Measurements from ENCODE around the gene FNIP1.

Gene FNIP1

DNA sequence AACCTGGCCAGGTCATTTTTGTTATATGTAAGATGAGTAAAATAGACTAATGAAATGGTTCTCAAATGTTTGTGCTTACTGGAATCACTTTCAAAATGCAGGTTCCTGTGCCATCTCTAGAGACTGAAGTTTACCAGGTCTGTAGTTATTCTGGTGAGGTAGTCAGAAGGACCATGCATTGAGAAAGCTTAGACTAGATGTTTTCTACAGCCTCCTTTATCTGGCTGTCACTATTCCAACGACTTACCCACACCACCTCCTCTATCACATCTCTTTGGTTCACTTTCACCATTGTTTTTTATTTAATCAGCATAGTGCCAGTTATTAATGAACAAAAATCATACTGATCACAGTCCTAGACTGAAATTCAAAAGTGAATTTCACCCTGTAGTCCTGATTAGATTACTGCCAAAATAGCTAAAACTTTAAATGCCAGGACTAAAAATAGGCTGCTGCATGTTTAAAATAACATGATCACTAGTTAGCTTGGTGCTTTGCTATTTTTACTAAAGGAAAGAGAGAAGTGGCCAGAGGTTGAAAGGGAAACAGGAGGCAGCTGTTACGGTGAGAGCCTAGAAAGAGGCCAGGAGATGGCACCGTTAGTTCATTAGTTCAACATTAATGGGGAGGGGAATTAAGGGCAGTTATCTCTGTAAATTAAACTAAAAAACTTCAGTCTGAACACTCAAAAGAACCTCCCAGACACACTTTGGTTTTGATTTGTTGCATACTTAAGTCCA, 13.9 kb upstream of the FNIP1 start:
- TF ChIP-seq POLR2A (IDR thresholded peaks at IDR 0.05; ENCODE audit: low read depth, low read length) (no peak), TAF1 (IDR thresholded peaks at IDR 0.05; ENCODE audit: borderline replicate concordance, low read depth, low read length) (no peak), POLR2AphosphoS5 (IDR thresholded peaks at IDR 0.05; ENCODE audit: low read depth, low read length) (no peak)
- FAIRE-seq = no peak
- DNase-seq (ENCODE audit: insufficient read length) = peak; percentile 16

- DNase-seq (ENCODE audit: insufficient read length) (peak; percentile 18), FAIRE-seq (peak; percentile 54)
- no peak for TF ChIP-seq TAF1 (IDR thresholded peaks at IDR 0.05; ENCODE audit: borderline replicate concordance, low read depth, low read length)
- no peak for TF ChIP-seq POLR2AphosphoS5 (IDR thresholded peaks at IDR 0.05; ENCODE audit: low read depth, low read length)
- no peak for TF ChIP-seq POLR2A (IDR thresholded peaks at IDR 0.05; ENCODE audit: low read depth, low read length)
These were observed 681 bp downstream of the FNIP1 start for GRCh38 chr5:131795879-131796792.

DNA sequence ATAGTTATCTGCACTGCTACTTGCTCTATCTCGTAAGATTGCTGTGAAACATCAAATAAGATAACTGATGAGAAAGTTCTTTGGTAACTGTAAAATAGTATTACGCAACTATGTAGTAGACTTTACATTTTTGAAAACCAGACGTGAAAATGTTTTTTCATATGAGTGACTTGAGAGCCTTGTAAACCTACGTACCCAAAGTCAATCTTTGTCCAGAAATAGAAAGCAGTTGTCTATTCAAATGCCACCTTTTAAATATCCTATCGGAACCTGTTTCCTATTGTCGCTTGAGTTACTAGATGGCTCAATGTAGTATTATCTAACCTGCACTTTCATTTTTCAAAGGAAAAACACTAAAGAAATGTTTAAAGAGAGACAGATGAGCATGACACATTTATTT, 1.6 kb downstream of the FNIP1 start:
- TF ChIP-seq TAF1 (IDR thresholded peaks at IDR 0.05; ENCODE audit: borderline replicate concordance, low read depth, low read length) (no peak), POLR2AphosphoS5 (IDR thresholded peaks at IDR 0.05; ENCODE audit: low read depth, low read length) (no peak), POLR2A (IDR thresholded peaks at IDR 0.05; ENCODE audit: low read depth, low read length) (no peak)
- no peak for FAIRE-seq
- DNase-seq (ENCODE audit: insufficient read length) = no peak

DNA sequence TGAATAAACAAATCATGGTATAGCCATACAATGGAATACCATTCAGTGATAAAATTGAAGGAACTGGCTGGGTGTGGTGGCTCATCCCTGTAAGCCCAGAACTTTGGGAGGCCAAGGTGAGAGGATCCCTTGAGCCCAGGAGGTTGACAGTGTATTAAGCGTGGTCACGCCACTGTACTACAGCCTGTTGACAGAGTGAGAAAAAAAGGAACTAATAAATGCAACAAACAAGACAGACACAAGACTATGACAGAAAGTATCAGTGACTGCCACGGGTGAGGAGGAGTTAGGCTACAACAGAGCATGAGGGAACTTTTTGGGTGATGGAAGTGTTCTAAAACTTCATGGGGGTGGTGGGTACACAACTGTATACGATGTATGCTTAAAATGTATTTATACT, 2.2 kb downstream of the FNIP1 start:
- DNase-seq (ENCODE audit: insufficient read length) (peak; percentile 15), FAIRE-seq (peak; percentile 38)
- TF ChIP-seq POLR2AphosphoS5 (IDR thresholded peaks at IDR 0.05; ENCODE audit: low read depth, low read length) (no peak), POLR2A (IDR thresholded peaks at IDR 0.05; ENCODE audit: low read depth, low read length) (no peak), TAF1 (IDR thresholded peaks at IDR 0.05; ENCODE audit: borderline replicate concordance, low read depth, low read length) (no peak)

GRCh38 chr5:131792896-131793295, 3.9 kb downstream of the FNIP1 start:
- TF ChIP-seq TAF1 (IDR thresholded peaks at IDR 0.05; ENCODE audit: borderline replicate concordance, low read depth, low read length) (no peak), POLR2AphosphoS5 (IDR thresholded peaks at IDR 0.05; ENCODE audit: low read depth, low read length) (no peak), POLR2A (IDR thresholded peaks at IDR 0.05; ENCODE audit: low read depth, low read length) (no peak)
- FAIRE-seq (no peak), DNase-seq (ENCODE audit: insufficient read length) (no peak)

GRCh38 chr5:131791866-131792265, 5.0 kb downstream of the FNIP1 start:
- no peak for TF ChIP-seq POLR2AphosphoS5 (IDR thresholded peaks at IDR 0.05; ENCODE audit: low read depth, low read length)
- TF ChIP-seq TAF1 (IDR thresholded peaks at IDR 0.05; ENCODE audit: borderline replicate concordance, low read depth, low read length) = no peak
- no peak for TF ChIP-seq POLR2A (IDR thresholded peaks at IDR 0.05; ENCODE audit: low read depth, low read length)
- FAIRE-seq (no peak), DNase-seq (ENCODE audit: insufficient read length) (no peak)

- FAIRE-seq = peak; percentile 64
- DNase-seq (ENCODE audit: insufficient read length) = no peak
- TF ChIP-seq TAF1 (IDR thresholded peaks at IDR 0.05; ENCODE audit: borderline replicate concordance, low read depth, low read length) (no peak), POLR2A (IDR thresholded peaks at IDR 0.05; ENCODE audit: low read depth, low read length) (no peak), POLR2AphosphoS5 (IDR thresholded peaks at IDR 0.05; ENCODE audit: low read depth, low read length) (no peak)
These were observed 6.3 kb downstream of the FNIP1 start for GRCh38 chr5:131790550-131790949.

DNA sequence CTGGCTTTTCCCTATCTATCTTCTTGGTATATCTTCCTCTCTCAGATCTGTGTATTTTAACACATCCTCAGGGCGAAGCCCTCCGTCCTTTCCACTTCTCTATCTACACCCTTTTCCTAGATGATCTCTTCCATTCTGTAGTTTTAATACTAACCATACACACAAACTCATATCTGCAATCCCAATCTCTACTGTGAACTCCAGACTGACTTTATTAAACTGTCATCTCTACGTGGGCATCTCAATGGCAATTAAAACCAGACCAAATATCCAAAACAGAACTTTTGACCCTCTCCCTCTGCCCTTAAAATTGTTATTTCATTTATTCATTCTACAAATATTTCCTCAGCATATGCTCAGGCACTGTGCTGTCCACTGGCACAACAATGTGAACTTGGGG, 7.1 kb downstream of the FNIP1 start:
- TF ChIP-seq POLR2A (IDR thresholded peaks at IDR 0.05; ENCODE audit: low read depth, low read length) = no peak
- TF ChIP-seq TAF1 (IDR thresholded peaks at IDR 0.05; ENCODE audit: borderline replicate concordance, low read depth, low read length) = no peak
- TF ChIP-seq POLR2AphosphoS5 (IDR thresholded peaks at IDR 0.05; ENCODE audit: low read depth, low read length) = no peak
- no peak for FAIRE-seq
- no peak for DNase-seq (ENCODE audit: insufficient read length)

DNA sequence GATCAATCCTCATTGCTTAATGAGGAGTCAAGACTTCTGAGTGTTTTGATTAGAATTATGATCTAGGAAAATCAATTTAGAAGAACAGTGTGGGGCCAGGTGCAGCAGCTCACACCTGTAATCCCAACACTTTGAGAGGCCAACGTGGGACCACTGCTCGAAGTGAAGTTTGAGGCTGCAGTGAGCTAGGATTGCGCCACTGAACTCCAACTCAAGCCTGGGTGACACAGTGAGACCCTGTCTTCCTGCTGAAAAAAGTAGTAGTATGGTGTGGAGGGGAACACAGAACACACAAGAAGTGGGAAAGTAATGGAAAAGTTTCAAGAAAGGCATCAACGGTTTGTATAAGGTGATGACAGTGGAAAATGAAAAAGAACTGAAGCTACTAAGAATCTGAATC, 9.1 kb downstream of the FNIP1 start:
- FAIRE-seq = no peak
- TF ChIP-seq TAF1 (IDR thresholded peaks at IDR 0.05; ENCODE audit: borderline replicate concordance, low read depth, low read length) (no peak), POLR2AphosphoS5 (IDR thresholded peaks at IDR 0.05; ENCODE audit: low read depth, low read length) (no peak), POLR2A (IDR thresholded peaks at IDR 0.05; ENCODE audit: low read depth, low read length) (no peak)

GRCh38 chr5:131786900-131787692, 9.7 kb downstream of the FNIP1 start:
- DNase-seq (ENCODE audit: insufficient read length) (no peak), FAIRE-seq (no peak)
- TF ChIP-seq POLR2A (IDR thresholded peaks at IDR 0.05; ENCODE audit: low read depth, low read length) (no peak), POLR2AphosphoS5 (IDR thresholded peaks at IDR 0.05; ENCODE audit: low read depth, low read length) (no peak), TAF1 (IDR thresholded peaks at IDR 0.05; ENCODE audit: borderline replicate concordance, low read depth, low read length) (no peak)

More for the DNA sequence above, 9.1 kb downstream of the FNIP1 start:
- DNase-seq (ENCODE audit: insufficient read length) = no peak

GRCh38 chr5:131786036-131786435, 10.8 kb downstream of the FNIP1 start:
- no peak for DNase-seq (ENCODE audit: insufficient read length)
- TF ChIP-seq POLR2AphosphoS5 (IDR thresholded peaks at IDR 0.05; ENCODE audit: low read depth, low read length) (no peak), TAF1 (IDR thresholded peaks at IDR 0.05; ENCODE audit: borderline replicate concordance, low read depth, low read length) (no peak), POLR2A (IDR thresholded peaks at IDR 0.05; ENCODE audit: low read depth, low read length) (no peak)
- FAIRE-seq = no peak
